ENCODE results near the gene SLCO2A1. TPM values are rescaled to one million over a fixed set of nuclear protein-coding genes. Genes with fewer than 3 reads are reported as not detected.

The SLCO2A1 gene
- total RNA-seq: 0.33 and 2.4 TPM in 2 replicates

DNA sequence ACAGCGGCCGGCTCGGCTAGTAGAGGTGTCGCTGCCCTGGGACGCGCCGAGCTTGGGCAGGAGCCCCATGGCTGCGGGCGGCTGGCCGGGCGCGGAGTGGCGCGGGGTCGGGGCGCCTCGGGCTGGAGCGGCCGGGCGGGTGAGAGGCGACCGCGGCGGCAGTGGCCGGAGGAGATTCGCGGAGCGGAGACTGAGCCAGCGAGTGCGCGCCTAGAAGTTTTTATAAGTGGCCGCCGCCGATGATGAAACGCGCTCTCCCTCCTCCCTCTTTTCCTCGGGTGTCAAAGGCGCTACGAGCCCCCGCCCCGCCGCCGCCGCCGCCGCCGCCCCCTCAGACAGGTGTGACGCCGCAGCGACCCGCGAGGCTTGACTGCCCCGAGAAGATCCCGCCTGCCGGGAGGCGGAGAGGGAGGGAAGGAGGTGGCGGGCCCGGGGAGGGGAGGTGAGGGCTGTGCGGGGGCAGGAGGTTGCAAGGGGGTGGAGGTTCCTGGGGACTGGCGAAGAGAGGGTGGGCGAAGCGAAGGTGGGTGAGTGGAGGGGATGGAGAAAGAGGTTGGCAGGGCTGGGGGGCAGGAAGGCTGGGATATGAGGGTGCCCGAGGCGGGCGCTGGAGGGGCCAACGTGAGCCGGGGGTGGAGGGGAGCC, at the start of gene SLCO2A1:
Gene SLCO2A1 (minus strand): TSS at position 192 of the 645 bp plus-strand sequence. CDS start 123 bp downstream, at position 69.

DNA sequence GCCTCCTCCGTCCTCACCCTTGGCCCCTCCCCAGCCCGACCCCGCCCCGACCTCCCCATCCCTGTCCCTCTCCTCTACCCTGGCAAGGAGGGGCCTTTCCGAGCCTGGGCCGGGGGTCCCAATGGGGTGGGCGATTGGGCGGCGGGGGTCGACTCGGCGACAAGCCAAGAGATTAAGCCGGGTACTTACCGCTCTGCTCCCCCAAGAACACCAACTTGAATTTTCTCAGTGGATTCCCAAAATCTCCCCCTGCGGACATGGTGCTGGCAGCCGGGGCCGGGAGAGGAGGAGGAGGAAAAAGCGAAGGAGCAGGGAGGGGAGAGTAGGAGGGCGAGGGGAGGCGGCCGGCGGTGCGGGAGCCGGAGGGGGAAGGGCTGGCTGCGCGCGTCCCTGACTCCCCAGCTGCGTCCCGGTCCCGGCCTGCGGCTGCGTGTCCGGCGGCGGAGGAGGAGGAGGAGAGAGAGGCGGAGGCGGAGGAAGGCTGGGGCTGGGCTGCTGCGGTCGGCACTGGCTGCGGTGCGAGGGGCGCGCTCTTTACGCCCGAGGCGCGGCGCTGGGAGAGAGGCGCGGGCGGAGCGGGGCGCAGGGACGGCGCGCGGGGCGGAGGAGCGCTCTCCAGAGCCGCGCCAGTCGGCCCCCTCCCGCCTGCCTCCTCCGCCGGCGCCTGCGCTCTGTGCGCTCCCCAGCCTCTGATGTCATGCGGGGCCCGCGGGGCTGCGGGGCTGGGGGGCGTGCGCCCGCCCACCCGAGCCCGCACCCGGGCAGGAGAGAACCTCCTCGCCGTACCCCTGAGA, 134.3 kb downstream of the SLCO2A1 start, which contains the start of gene RAB6B:
Gene RAB6B (minus strand): TSS at position 675 of the 794 bp plus-strand sequence. CDS start 416 bp downstream, at position 259.

Other genes with a start within 250 kb of the SLCO2A1 start
- gene SRPRB, start 224.1 kb downstream of the SLCO2A1 start, total RNA-seq: 27.3 and 41.1 TPM in 2 replicates
- 1.3 and 3.3 TPM in 2 replicates for gene RAB6B, start 134.0 kb downstream of the SLCO2A1 start, total RNA-seq
- gene RYK, start 220.9 kb upstream of the SLCO2A1 start, total RNA-seq: 39.4 and 46.9 TPM in 2 replicates